AG09309 (cell line): ENCODE results near the gene SLCO3A1.

Experiments
- DNase-seq: peaks from one replicate; pipeline ENCODE4 v3.0.0-alpha.2; 2010; ENCODE audit warnings: low read depth
- H3K4me3 ChIP-seq: 2 replicates; pipeline ENCODE4 v1.5.1; 2011; ENCODE audit warnings: mild to moderate bottlenecking, low read depth, low read length, moderate library complexity; ENCODE audit not compliant: control insufficient read depth
- CTCF ChIP-seq: IDR thresholded peaks from 2 replicates; pipeline ENCODE4 v1.5.1; 2011; ENCODE audit warnings: mild to moderate bottlenecking, low read depth, low read length, inconsistent platforms; ENCODE audit not compliant: insufficient read depth, control insufficient read depth; ENCODE audit errors: missing control alignments

The SLCO3A1 gene

GRCh38 chr15:92141607-92142006 lies 288.1 kb downstream of the SLCO3A1 start:
- no peak overlapping the region for H3K4me3 ChIP-seq
- no peak for TF ChIP-seq CTCF
- no peak for DNase-seq

GRCh38 chr15:92142242-92143232 lies 289.0 kb downstream of the SLCO3A1 start:
- DNase-seq, result no peak
- H3K4me3 ChIP-seq, result no peak overlapping the region
- TF ChIP-seq CTCF, result no peak

- no peak for DNase-seq
These were observed 290.3 kb downstream of the SLCO3A1 start for GRCh38 chr15:92143765-92144164.

GRCh38 chr15:92146511-92147150 lies 293.1 kb downstream of the SLCO3A1 start:
- no peak overlapping the region for H3K4me3 ChIP-seq
- no peak for TF ChIP-seq CTCF
- no peak for DNase-seq

More at GRCh38 chr15:92143765-92144164, 290.3 kb downstream of the SLCO3A1 start:
- TF ChIP-seq CTCF, result no peak
- H3K4me3 ChIP-seq, result no peak overlapping the region

GRCh38 chr15:92149029-92149428 lies 295.5 kb downstream of the SLCO3A1 start:
- no peak for TF ChIP-seq CTCF
- peak; percentile 57 for DNase-seq
- H3K4me3 ChIP-seq, result no peak overlapping the region

- no peak for DNase-seq
These were observed 296.0 kb downstream of the SLCO3A1 start for GRCh38 chr15:92149465-92149864.

More at GRCh38 chr15:92149465-92149864, 296.0 kb downstream of the SLCO3A1 start:
- no peak for TF ChIP-seq CTCF
- H3K4me3 ChIP-seq, result no peak overlapping the region
